BJ (cell line): Measurements from ENCODE around the gene NHSL1. TPM values are rescaled to one million over a fixed set of nuclear protein-coding genes. Genes with fewer than 3 reads are reported as not detected.

Source experiments
- CTCF ChIA-PET: fragments of 350-600 bp; formaldehyde crosslinking; extraction: SDS; loops from one replicate; lab custom pipeline; 2021; ENCODE audit warnings: antibody characterized with exemption, inconsistent platforms; lab: Yijun Ruan, JAX
- POLR2A ChIA-PET: fragments of 300-600 bp; sonication (Branson Sonifier 250); formaldehyde crosslinking; extraction: SDS; loops from one replicate; lab custom pipeline; 2021; ENCODE audit warnings: antibody characterized with exemption; lab: Charles Lee
- DNase-seq: peaks from one replicate; pipeline ENCODE4 v3.0.0-alpha.2; 2011; ENCODE audit warnings: low read depth
- H3K27me3 ChIP-seq: 2 replicates; pipeline ENCODE4 v1.6.0; 2011; ENCODE audit warnings: low read length; ENCODE audit not compliant: control insufficient read depth, insufficient read depth
- H3K36me3 ChIP-seq: 2 replicates; pipeline ENCODE4 v1.5.1; 2011; ENCODE audit warnings: low read length; ENCODE audit not compliant: control insufficient read depth, insufficient read depth
- H3K4me3 ChIP-seq: 2 replicates; pipeline ENCODE4 v1.5.1; 2011; ENCODE audit warnings: low read depth, mild to moderate bottlenecking, control low read depth, low read length
- CTCF ChIP-seq: IDR thresholded peaks from 2 replicates; pipeline ENCODE4 v1.5.1; 2011; ENCODE audit warnings: low read depth, mild to moderate bottlenecking, control low read depth, inconsistent platforms, low read length, moderate library complexity; ENCODE audit not compliant: insufficient read depth
- polyA plus RNA-seq: library from polyadenylated mRNA; depleted of rRNA; stranded (reverse); fragments of >200 nt; gene quantifications from 2 replicates; pipeline ENCODE4 v1.2.3, GENCODE V29; 2011

NHSL1 gene
- polyA plus RNA-seq, 1 experiment: 3.6 TPM

- ChIA-PET POLR2A (no interaction called here), CTCF (interaction anchor here (0.8 to 1.7 kb wide), 2 partner anchors 17 to 27 kb away, joined by 3 to 6 read pairs; no protein-coding TSS in a partner anchor)
- Histone ChIP-seq H3K36me3 (no peaks in the 10 kb centered on the region), H3K27me3 (no peaks in the 10 kb centered on the region), H3K4me3 (no peak overlapping the region)
- TF ChIP-seq CTCF: no peak
- no peak for DNase-seq
Observed at GRCh38 chr6:138492113-138492512, 7.2 kb downstream of the NHSL1 start.

- H3K27me3 ChIP-seq: no peaks in the 10 kb centered on the region
- no peak for TF ChIP-seq CTCF
- H3K4me3 ChIP-seq: no peak overlapping the region
- POLR2A ChIA-PET: no interaction called here
- CTCF ChIA-PET: interaction anchor here (0.6 to 1.7 kb wide), 2 partner anchors 18 to 375 kb away, joined by 3 to 6 read pairs; no protein-coding TSS in a partner anchor
- DNase-seq: peak; percentile 6
- no peaks in the 10 kb centered on the region for H3K36me3 ChIP-seq
Observed at GRCh38 chr6:138491017-138491416, 8.3 kb downstream of the NHSL1 start.

- ChIA-PET POLR2A (no interaction called here), CTCF (interaction anchor here (0.7 to 0.9 kb wide), 2 partner anchors 20 to 25 kb away, joined by 3 to 4 read pairs; no protein-coding TSS in a partner anchor)
- H3K36me3 ChIP-seq: no peaks in the 10 kb centered on the region
- DNase-seq: no peak
- no peak overlapping the region for H3K4me3 ChIP-seq
- no peaks in the 10 kb centered on the region for H3K27me3 ChIP-seq
- TF ChIP-seq CTCF: no peak
Observed at GRCh38 chr6:138489846-138490245, 9.4 kb downstream of the NHSL1 start.

GRCh38 chr6:138487102-138487604 is 12.1 kb downstream of the NHSL1 start:
- TF ChIP-seq CTCF: no peak
- DNase-seq: no peak
- Histone ChIP-seq H3K36me3 (no peaks in the 10 kb centered on the region), H3K4me3 (no peak overlapping the region), H3K27me3 (no peaks in the 10 kb centered on the region)
- POLR2A ChIA-PET: no interaction called here
- CTCF ChIA-PET: interaction anchor here (1.0 kb wide), 1 partner anchor 10 kb away, joined by 3 read pairs; no protein-coding TSS in a partner anchor

- POLR2A ChIA-PET: no interaction called here
- no peak for DNase-seq
- Histone ChIP-seq H3K36me3 (no peaks in the 10 kb centered on the region), H3K27me3 (no peaks in the 10 kb centered on the region), H3K4me3 (no peak overlapping the region)
- no peak for TF ChIP-seq CTCF
- CTCF ChIA-PET: interaction anchor here (1.0 kb wide), 1 partner anchor 9 kb away, joined by 3 read pairs; no protein-coding TSS in a partner anchor
Observed at GRCh38 chr6:138486249-138487101, 12.8 kb downstream of the NHSL1 start.
